ENCODE results near the gene ELAC2.

DNA sequence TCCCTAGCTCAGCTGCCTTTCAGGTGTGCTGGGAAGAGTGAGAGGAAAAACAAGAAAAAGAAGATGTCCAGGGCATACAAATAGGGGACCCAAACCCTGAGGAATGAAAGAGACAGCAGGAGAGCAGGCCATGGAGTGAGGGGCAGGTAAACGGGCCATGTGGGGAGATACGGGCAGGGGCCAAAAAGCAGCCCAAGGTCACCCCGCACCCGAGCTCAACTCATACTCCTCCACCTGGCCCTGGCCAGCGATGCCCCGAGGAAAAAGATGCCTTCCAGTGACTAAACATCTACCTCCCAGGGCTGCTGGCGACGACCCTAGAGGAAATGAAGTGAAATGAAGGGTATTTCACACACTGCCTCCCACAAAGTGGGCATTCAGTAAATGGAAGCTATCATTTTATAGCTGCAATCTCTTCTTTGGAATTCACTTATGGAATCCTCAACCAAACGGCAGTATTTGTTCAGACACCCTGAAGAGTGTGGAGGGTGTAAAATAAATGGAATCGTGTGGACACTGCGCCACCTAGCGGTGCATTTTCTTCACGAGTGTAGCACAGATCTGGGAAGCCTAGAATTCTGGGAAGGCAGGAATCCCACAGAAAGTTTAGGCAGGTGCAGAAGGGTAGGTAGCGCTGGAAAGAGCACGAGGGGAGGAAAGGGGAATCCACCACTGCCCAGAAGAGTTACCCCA lies 14.9 kb downstream of the ELAC2 start:
- TF ChIP-seq, protein P1, sequence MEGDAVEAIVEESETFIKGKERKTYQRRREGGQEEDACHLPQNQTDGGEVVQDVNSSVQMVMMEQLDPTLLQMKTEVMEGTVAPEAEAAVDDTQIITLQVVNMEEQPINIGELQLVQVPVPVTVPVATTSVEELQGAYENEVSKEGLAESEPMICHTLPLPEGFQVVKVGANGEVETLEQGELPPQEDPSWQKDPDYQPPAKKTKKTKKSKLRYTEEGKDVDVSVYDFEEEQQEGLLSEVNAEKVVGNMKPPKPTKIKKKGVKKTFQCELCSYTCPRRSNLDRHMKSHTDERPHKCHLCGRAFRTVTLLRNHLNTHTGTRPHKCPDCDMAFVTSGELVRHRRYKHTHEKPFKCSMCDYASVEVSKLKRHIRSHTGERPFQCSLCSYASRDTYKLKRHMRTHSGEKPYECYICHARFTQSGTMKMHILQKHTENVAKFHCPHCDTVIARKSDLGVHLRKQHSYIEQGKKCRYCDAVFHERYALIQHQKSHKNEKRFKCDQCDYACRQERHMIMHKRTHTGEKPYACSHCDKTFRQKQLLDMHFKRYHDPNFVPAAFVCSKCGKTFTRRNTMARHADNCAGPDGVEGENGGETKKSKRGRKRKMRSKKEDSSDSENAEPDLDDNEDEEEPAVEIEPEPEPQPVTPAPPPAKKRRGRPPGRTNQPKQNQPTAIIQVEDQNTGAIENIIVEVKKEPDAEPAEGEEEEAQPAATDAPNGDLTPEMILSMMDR (IDR thresholded peaks at IDR 0.05; ENCODE audit: insufficient read depth, low read length, poor library complexity, severe bottlenecking), result peak; percentile 84
- no peak for TF ChIP-seq EZH2phosphoT487 (conservative IDR thresholded peaks at IDR 0.05; ENCODE audit: low read length)
